Measurements from ENCODE around the gene SELENBP1. TPM values are rescaled to one million over a fixed set of nuclear protein-coding genes. Genes with fewer than 3 reads are reported as not detected.
A peak's percentile ranks its signal among the peaks of the same experiment; 100 is the strongest.

SELENBP1 gene
- polyA plus RNA-seq, 1 of the 3 experiments (the other 2 are of a cell fraction), result 0.16 TPM

GRCh38 chr1:151346769-151347522 is 25.6 kb downstream of the SELENBP1 start, which contains the start of gene RFX5 (continued):
- no peak for TF ChIP-seq SMC3 (IDR thresholded peaks at IDR 0.05; ENCODE audit: low read depth, low read length)
- no peak for TF ChIP-seq TEAD4 (IDR thresholded peaks at IDR 0.05; ENCODE audit: borderline replicate concordance, insufficient read depth)
- peak; percentile 86 for TF ChIP-seq MXI1 (IDR thresholded peaks at IDR 0.05; ENCODE audit: low read depth, low read length)
- no peak for TF ChIP-seq ZBTB33 (IDR thresholded peaks at IDR 0.05; ENCODE audit: borderline replicate concordance, low read depth)
- TF ChIP-seq NRF1 (IDR thresholded peaks at IDR 0.05; ENCODE audit: low read depth, low read length), result 0 out of 2 replicates have a peak, but pooled peaks have one; percentile 9
- no peak for TF ChIP-seq FOXM1 (IDR thresholded peaks at IDR 0.05; ENCODE audit: low read depth)
- TF ChIP-seq TCF12 (IDR thresholded peaks at IDR 0.05), result no peak
- peak; percentile 95 for TF ChIP-seq CHD2 (IDR thresholded peaks at IDR 0.05; ENCODE audit: low read length, partially characterized antibody)
- no peak for TF ChIP-seq JUND (IDR thresholded peaks at IDR 0.05)
- TF ChIP-seq SIN3A (IDR thresholded peaks at IDR 0.05; ENCODE audit: borderline replicate concordance, low read depth, low read length), result no peak; the same call in 1 of the 2 replicates
- TF ChIP-seq USF2 (IDR thresholded peaks at IDR 0.05; ENCODE audit: borderline replicate concordance, low read depth, low read length), result no peak
- peak; percentile 80 for TF ChIP-seq MAX (IDR thresholded peaks at IDR 0.05; ENCODE audit: low read depth)
- TF ChIP-seq PBX3 (IDR thresholded peaks at IDR 0.05), result no peak
- no peak for TF ChIP-seq GATA2 (CRISPR knock-in tag; IDR thresholded peaks at IDR 0.05)
- TF ChIP-seq MEF2A (IDR thresholded peaks at IDR 0.05; ENCODE audit: borderline replicate concordance, low read depth), result no peak
- TF ChIP-seq RAD21 (IDR thresholded peaks at IDR 0.05; ENCODE audit: low read length), result no peak
- TF ChIP-seq YY1 (IDR thresholded peaks at IDR 0.05; ENCODE audit: low read depth), result no peak
- TF ChIP-seq GABPA (IDR thresholded peaks at IDR 0.05; ENCODE audit: low read depth), result peak; percentile 41
- no peak for TF ChIP-seq POLR2AphosphoS5 (IDR thresholded peaks at IDR 0.05; ENCODE audit: low read depth, low read length)
- no peak for TF ChIP-seq USF1 (IDR thresholded peaks at IDR 0.05; ENCODE audit: borderline replicate concordance, low read depth)
- TF ChIP-seq FOXJ3 (CRISPR knock-in tag; IDR thresholded peaks at IDR 0.05), result no peak
- no peak for TF ChIP-seq TAF1 (IDR thresholded peaks at IDR 0.05; ENCODE audit: borderline replicate concordance, low read depth, low read length)
